NCI-H510A treated with DMSO at 0.1 percent for 48 hours (cell line): Measurements from ENCODE around the gene FLOT1.

Experiments used
- DNase-seq: peaks from one replicate; lab custom pipeline; 2025; lab: John Stamatoyannopoulos, UW

FLOT1 gene

DNA sequence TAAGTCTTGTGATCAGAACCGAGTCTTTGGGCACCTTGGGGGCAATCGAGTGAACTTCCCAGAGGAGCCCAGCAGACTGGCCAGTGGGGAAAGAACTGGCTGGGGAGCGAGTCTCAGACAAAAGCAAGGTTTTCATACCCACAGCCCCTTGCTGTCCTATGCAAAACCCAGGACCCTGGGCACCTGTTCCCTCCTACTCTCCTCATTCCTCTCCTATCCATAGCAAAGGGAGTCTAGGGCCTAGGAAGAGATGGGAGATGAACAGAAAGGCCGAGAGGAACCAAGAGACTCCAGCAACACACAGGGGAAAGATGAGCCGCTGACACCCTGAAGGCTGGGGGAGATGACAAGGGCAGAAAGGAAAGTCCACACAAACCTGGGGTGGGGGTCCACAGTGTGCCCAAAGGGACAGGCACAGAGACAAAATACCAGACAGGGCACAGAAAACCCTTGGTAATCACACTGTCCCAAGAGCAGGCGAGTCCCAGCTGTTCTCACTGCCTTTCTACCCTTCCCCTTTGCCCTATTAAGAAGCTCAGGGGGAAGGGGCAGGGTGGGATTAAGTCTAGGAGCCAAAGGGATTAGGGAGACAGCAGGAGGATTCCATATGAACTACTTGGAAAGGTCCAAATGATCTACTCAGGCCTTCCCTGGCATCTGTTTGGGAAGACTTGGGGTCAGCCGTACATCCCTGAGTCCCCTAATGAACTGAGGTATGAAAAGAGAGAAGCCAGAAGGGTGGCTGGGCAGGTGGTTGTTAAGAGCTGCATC, 62.5 kb downstream of the FLOT1 start:
- DNase-seq, result no peak

DNA sequence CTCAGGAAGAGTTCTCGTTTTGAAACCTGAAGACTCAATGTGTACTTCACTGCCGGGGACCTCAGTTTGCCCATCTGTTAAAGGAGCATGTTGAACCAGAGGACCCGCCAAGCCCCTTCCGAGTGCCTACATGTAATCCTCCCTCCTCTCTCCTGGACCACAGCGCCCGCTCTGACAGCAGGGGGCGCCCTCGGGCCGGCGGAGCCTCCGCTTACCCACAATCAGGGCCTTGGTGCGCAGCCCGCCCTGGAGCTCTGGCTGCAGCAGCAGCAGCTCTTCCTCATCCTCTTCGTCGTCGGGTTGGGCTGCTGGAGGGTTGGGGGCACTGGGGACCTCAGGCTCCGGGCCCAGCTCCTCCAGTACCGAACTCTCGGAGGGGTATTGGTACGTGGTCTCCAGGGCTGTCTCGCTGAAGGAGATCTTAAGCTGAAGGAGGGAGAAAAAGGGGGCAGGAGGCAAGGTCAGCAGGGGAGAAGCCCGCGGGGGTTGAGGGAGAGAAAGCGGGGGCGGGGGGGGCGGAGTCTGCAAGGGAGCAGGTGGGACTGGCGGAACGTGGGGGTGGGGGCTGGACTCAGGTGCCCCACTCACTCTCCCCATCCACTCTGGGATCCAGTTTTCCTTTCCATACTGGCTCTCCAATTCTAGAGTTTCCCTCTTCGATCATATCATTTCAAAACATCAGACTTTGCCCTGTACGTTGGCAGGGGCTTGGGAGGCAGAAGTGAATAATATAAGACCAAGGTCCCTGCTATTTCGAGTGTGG, 63.3 kb downstream of the FLOT1 start:
- peak; percentile 41 for DNase-seq
